HL-60/S4 treated with retinoic acid at 250 ng/mL for 4 days and 3 days (cell line): ENCODE results near the gene BID.

ENCODE experiments used
- in situ Hi-C: fragments of 300-500 bp; cut with MboI; formaldehyde crosslinking; loops from 2 replicates; pipeline ENCODE4 v1.7.0; 2022; ENCODE audit warnings: low sequenced_read_pairs

Gene BID

DNA sequence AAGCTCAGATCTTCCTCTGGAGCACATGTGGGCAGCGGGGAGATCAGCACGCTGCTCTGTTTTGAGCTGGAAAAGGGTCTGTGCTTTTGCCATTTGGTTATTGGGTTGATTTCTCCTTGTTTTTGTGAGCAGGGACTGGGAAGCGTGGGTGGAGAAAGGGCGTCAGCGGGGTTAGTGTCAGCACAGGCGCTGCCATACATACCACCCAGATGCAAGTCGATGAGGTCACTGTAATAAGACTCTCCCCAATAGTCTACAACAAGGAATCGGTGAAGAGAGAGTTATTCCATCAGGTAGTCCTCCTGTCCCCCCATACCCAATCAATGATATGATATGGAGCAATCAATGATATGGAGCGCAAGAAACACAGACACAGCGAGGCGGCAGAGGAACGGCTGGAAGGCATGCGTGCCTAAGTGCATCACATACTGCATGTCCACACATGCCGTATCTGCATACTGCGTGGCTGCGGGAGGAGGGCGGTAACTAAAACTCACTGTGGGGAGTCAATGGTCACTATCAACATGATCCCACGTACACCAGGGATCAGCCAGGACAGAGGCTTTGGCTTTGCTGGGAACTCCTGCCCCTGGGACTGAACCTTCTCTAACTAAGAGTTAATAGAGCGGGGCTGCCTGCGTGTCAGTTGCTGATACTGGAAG, 29.5 kb upstream of the BID start:
- in situ Hi-C loops, result no loop called here

GRCh38 chr22:17802822-17803221, 28.6 kb upstream of the BID start:
- in situ Hi-C loops, result no loop called here

- in situ Hi-C loops, result no loop called here
Measured at GRCh38 chr22:17802411-17802810, 28.1 kb upstream of the BID start.

DNA sequence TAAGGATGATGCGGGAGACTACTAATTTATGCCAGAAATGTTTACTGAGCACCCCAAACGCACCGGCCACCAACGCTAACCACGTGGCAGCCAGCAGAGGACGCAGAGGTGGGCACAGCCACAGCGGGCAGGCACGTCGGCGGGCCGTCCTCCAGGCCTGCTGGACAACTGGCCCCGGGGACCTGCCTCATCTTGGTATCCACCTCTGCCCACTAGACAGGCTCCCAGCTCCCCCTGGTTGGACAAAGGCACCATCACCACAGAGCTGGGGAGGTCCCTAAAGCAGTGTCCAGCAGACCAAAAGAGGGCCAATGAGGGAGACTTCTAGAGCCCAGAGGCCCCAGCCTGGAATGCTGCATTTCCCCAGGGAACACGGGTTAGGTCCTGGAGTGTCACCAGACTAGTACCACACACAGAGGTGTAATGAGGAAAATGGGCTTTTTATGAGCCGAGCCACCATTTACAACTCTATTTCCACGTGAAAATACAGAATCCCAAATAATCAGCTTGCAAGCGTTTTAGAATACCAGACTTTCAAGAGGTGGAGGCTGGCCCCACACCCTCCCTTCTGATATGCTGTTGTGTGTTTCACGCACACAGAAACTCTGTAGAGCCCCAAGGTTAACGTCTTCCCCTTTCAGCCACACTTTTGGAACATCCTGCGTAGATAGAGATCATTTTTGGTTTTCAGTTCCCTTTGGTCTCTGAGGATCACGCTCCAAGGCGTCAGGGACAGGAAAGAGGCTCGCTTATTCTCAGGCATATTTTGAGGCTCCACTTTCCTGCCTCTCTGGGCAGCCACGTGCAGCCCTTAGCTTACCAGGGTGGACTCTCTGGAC, 23.7 kb upstream of the BID start:
- in situ Hi-C loops, result no loop called here

DNA sequence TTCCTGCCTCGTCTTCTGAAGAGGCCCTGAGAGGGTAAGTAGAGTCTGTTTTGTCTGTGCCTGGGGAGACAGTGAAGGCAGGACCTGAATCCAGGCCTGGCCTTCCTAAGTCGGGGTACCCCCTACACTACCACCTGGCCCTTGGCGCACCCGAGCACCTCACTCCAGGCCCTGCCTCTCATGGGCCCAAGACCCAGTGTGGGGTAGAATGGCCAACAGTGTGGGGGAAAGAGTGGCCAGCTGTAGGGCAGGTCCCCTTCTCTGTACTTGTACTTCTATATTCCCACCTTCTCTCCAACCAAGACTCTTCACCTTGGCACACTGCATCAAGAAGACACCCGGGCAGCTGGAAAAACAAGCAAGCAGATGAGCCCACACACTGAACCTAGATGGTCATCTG, 22.4 kb upstream of the BID start:
- in situ Hi-C loops, result no loop called here

DNA sequence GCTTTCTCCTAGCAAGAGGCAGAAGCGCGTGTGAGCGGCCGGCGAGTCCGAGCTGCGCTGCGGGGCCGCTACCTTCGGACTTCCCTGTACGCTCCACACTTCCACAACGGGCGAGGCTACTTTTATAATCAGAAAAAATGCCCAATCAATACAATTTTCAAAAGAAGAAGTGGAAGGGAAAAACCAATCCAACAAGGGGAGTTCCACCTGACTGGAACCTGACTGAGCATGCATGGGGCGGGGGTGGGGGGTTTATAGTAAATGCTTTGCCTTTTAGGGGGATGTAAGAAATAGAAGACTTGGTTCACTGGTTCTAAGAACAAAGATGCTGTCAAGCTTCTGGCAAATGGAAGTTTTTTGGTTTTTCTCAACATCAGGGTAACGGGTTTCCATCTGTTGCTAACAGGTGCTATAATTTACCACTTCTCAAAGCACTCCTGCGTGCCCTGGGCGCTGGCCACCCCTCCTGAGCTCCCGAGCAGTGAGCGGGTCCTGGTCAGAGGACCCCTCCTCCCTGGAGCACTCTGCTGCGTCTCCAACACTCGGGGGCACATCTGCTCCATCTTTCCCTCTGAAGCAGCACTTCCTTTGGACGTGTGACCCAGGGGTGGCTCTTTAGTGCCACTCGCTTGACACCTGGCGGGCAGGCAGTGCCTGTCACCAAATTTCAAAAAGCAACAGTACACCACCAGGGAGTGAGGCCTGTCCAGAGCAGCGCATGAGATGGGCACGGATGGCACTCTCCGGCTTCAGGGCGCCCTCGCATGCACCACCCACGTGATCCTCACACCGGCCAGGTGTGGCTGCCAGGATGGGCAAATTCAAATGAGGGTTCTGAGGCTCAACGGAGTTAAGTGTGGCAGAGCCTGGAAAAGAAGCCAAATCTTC, 21.6 kb upstream of the BID start:
- in situ Hi-C loops, result no loop called here

GRCh38 chr22:17794726-17795542, 20.7 kb upstream of the BID start:
- in situ Hi-C loops, result no loop called here

- in situ Hi-C loops, result no loop called here
Measured at GRCh38 chr22:17792854-17793434, 18.7 kb upstream of the BID start.

- in situ Hi-C loops, result no loop called here
Measured at GRCh38 chr22:17792299-17792698, 18.0 kb upstream of the BID start.

DNA sequence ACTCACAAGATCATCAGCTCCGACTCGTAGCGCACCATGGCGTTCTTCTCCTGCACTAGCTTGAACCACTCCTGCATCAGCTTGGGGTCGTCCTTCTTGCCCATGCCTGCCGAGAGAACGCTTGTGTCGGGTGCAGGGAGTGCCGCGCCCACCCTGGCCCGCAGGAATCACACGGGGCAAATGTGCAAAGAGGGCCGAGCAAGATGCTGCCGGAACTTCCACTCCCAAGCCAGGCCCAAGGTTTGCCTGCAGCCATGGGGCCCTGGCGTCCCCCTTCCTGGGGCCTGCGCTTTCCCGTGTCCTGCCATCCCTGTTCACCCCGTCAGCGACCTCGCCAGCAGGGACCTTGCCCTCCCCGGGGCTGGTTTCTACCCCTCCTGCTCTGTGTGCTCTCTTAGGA, 16.9 kb upstream of the BID start:
- in situ Hi-C loops, result no loop called here

GRCh38 chr22:17789379-17790200, 15.3 kb upstream of the BID start:
- in situ Hi-C loops, result no loop called here

- in situ Hi-C loops, result no loop called here
Measured at GRCh38 chr22:17788528-17789378, 14.5 kb upstream of the BID start.

GRCh38 chr22:17787716-17788330, 13.6 kb upstream of the BID start:
- in situ Hi-C loops, result no loop called here

GRCh38 chr22:17787241-17787640, 13.0 kb upstream of the BID start:
- in situ Hi-C loops, result no loop called here

DNA sequence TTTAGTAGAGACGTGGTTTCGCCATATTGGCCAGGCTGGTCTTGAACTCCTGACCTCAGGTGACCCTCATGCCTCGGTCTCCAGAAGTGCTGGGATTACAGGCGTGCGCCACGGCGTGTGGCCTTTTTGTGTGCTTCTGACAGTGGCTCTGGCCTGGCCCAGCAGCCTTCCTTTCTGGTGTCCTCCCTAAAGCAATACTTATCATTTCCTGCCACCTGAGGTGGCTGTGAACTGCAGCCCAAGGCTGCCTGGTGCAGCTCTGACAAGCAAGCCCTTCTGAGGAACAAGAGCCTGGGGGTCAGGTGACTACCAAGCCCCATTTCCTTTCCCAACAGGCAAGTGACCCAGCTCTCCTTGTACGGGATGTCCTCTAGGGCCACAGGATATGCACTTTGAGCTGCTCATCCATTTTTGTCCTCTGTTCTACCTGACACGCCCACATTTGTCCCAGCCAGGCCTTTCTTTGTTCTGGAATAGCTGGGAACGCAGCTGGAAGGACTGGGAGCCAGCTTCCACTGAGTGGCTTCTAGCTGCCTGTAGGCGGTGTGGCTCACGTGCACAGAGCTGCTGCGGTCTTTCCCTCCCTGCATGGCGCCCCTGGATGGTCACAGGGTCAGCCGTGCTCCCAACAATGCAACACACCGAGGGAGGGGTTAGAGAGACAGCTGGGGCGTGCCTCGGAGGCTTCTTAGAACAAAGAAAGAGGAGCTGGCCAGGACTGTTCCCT, 12.3 kb upstream of the BID start:
- in situ Hi-C loops, result no loop called here

DNA sequence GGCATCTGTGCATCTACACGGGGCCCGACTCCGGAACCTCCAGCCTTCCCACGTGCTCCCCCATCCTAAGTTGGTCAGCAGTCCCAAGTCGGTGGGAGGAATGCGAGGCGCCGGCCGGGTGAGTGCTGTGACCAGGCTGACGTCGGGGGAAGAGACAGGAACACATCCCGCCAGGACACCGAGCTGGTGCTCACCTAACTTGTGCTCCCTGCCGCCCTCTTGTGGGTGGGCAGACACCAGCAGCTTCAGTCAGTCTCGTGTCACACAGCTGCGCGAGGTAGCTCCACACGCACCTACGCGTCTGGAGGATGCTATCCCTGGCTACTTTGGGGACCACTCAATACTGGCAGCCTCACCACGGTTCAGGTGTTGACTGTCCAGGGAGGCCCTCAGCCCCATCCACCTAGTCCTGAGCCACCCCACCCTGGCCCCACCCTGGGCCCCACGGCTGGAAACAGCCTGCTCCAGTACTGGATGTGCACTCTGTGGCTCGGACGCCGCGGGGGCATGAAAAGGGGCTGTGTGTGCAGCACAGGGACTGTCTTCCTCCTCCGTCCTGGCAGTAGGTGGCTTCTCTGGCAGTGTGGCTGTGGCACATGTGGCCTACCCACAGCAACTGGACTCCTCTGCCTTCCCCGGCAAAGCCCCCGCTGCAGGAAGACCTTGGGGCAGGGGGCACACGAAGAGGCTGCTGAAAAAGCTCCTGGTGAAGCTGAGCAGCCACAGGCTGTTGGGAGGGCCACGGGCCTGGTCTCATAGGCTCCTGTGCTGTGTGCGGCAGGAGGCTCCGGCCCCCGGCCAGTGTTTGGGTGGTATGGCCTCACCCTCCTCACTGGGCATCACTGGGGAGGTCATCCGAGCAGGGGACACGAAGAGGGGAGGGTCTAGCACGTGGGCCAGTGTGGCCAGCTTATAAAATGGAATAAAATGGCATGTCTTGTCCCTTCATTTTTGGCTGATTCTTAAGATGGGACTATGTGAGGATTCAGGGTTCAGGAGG, 11.2 kb upstream of the BID start:
- in situ Hi-C loops, result no loop called here
